Measurements from ENCODE around the gene MAPK9.
"Not testable (repeated sequence)": the region's sequence is repeated elsewhere in the genome, so short reads cannot be mapped to it uniquely, and the experiment has no call there.

MAPK9 gene

DNA sequence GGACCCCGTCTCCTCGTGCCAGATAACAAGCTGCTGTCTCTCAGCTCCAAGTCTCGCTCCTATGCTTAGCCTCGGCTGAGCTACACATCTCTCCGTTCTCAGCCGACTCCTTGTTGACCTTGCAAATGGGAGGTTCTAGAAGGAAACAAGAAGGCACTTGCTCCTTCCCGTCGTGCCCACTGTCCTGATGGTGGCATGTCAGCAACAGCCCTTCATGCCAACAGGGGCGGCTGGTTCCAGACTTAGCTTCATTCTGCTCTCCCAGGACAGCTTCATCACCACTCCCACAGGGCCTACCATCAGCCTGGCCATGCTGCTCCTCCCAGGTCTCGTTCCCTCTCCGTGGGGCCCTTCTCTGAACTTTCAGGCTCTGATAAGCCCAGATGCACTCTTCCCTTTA lies 69.8 kb downstream of the MAPK9 start:
- no peak for DNase-seq

DNA sequence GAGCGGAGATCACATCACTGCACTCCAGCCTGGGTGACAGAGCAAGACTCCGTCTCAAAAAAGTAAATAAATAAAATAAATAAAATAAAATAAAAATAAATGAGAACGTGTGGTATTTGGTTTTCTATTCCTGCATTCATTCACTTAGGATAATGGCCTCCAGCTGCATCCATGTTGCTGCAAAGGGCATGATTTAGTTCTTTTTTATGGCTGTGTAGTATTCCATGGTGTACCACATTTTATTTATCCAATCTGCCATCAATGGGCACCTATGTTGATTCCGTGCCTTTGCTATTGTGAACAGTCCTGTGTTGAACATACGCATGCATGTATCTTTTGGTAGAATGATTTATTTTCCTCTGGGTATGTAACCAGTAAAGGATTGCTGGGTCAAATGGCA lies 74.1 kb downstream of the MAPK9 start:
- DNase-seq, result no peak

DNA sequence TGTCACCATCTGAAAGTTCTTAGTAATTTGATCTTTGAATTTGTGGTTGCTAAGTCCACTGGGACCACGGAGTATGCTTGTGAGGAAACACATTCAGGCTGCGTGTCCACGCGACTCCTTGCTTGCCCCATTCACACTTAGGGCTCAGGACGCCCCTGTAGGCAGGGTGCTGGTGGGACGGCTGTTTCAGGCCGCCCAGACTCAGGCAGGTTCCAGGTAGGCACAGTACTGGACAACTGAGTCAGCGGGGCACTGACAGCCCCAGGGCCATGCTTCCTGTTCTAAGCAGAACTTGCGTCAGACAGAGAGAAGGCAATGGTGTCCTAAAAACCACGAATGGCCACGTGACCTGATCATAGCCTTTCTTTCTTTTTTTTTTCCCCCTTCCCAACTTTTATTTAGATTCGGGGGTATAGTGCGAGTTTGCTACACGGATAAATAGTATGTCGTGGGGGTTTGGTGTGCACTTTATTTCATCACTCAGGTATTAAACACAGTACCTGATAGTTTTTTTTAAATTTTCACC lies 75.2 kb downstream of the MAPK9 start:
- no peak for DNase-seq

DNA sequence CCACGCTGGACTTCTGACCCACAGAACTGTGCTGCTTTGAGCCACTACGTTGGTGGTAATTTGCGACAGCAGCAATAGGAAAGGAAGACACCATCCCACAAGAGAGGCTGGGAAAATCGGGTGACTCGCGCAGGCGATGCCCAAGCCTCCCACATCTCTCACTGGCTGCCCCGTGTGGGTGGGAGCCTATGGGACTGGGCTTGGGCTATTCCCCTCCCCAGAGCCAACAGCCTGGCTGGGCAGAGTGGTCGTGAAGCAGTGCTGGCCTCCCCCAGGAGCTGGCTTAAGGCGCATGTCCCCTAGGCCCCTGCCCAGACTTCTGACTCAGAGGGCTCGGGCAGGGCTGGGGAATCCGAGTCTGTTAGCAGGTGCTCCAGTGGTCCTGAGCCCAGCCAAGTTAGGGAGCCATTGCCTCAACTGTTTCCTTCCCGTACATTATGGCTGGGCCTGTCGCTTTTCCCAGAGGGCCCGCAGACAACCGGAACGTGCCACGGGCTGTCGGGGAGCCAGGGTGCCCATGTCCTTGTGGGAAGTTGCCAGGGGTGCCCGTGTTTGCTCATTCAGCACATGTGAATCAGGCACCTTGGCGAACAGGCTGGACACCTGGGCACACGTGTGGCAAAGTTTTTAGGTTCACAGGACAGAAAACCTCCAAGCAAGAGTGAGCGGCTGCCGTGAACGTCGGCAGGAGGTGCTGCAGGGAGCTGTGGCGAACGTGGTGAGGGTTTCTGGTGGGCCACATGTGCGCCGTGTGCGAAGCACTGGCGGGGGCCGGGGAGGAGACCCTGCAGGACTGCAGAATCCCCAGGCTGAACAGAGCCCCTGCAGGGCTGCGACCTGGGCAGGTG lies 75.9 kb downstream of the MAPK9 start:
- DNase-seq, result no peak

DNA sequence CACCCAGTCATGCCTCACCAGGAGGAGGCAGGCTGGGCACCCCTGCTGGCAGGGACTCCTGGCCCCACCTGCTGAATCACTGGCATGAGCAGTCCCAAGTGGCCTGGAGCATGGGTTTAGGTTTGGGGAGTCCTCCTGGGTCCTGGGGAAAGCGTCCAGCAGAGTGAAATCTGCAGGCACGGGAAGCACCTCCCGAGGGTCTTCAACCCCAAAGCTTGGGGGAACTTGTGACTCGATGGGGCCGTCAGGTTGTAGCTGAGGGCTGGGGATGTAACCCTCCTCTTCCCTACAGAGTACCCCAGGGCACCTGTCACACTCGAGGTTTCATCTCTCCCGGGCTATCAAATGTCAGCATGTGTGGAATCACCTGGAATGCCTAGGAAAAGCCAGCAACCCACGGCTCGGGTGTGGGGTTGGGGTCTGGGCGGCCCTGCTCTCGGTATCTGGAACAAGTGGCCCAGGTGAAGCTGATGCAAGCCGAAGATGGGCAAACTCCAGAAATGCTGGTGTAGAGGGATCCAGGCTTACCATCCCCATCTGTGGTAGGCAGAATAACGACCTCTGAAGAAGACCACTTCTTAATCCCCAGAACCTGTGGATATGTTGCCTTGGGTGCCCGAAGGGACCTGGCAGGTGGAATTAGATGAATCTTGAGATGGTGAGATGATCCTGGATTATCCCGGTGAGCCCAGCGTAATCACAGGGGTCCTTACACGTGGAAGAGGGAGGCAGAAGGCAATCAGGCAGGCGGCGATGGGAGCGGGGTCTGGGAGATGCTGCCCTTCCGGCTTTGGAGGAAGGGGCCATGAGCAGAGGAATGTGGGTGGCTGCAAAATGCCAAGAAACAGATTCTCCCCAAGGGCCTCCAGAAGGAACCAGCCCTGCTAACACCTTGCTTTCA lies 76.8 kb downstream of the MAPK9 start:
- DNase-seq, result no peak

DNA sequence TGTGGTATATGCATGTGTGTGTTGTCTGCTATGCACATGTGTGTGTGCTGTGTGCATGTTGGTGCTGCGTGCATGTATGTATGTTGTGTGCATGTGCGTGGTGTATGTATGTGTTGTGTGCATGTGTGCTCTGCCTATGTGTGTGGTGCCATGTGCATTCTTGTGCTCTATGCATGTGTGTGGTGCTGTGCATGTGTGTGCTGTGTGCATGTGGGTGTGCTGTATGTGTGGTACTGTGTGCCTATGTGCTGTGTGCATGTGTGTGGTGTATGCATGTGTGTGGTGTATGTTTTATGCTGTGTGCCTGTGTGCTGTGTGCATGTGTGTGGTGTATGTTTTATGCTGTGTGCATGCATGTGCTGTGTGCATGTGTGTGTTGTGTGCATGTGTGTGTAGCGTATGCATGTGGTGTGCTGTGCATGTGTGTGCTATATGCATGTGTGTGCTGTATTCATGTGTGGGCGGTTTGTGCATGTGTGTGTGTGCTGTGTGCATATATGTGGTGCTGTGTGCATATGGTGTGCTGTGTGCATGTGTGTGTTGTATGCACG lies 78.2 kb downstream of the MAPK9 start:
- no peak for DNase-seq

DNA sequence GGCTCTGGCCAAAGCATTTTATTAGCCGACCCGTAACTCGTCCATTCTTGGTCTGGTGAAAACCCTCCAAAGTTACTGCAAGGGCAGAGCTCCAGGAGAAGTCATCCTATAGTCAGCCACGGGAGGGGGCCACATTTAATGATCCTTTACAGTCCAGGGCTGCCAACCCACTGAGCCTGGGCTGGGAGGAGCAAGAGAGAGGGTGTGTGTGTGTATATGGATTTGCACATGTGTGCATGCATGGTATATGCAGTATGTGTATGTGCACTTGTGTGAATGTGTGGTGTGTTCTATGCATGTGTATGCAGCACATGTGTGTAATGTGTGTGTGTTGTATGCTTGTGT lies 78.7 kb downstream of the MAPK9 start:
- DNase-seq, result no peak

DNA sequence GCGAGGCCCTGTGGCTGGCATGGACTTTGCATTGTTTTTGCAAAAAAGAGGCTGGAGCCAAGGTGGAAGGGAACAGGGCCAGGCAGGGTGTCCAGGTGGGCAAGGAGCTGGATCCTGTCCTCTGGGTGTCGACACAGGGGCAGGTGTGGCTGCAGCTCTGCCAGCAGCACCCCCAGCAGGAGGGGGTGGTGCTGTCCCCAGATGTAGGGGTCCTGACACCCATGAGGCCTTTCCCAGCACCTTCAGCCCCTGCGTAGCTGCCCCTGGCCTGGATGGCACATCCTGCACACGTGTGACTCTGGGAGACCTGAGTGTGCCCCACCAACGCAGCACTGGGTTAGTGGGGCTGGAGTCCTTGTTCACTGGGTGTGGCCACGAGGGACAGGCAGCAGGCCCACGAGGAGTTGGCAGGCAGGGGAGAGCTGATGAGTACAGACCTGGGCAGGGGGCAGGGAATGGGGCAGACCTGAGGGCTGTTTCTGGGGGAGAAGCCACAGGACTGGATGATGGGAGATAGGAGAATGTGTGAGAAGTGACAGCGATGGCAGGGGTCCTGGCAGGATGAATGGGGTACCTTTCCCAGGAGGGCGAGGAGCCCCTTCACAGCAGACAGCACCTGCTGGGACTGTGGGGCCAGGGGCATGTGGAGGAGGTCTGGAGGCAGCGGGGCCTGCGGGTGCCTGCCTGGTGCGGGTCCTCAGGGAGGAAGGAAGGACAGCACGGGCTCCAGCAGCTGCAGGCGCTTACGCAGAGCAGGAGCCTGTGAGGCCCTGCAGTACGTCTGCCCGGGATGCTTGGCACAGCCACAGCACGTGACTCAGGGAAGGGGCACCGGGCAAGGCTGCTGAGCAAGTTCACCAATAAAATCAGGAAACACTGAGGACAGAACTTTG lies 79.3 kb downstream of the MAPK9 start:
- no peak for DNase-seq

DNA sequence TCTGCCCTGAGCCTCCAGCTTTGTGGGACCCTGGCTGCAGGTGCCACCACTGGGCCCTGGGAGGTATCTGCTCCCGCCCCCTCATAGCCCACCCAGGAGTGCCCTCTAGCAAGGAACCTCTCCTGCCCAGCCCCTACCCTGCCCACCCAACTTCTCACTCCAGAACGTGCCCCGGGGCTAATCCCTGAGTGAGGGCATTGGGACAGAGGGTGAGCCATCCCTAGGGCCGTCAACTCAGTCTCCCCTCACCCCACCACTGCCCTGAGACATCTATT lies 80.2 kb downstream of the MAPK9 start:
- DNase-seq, result no peak

DNA sequence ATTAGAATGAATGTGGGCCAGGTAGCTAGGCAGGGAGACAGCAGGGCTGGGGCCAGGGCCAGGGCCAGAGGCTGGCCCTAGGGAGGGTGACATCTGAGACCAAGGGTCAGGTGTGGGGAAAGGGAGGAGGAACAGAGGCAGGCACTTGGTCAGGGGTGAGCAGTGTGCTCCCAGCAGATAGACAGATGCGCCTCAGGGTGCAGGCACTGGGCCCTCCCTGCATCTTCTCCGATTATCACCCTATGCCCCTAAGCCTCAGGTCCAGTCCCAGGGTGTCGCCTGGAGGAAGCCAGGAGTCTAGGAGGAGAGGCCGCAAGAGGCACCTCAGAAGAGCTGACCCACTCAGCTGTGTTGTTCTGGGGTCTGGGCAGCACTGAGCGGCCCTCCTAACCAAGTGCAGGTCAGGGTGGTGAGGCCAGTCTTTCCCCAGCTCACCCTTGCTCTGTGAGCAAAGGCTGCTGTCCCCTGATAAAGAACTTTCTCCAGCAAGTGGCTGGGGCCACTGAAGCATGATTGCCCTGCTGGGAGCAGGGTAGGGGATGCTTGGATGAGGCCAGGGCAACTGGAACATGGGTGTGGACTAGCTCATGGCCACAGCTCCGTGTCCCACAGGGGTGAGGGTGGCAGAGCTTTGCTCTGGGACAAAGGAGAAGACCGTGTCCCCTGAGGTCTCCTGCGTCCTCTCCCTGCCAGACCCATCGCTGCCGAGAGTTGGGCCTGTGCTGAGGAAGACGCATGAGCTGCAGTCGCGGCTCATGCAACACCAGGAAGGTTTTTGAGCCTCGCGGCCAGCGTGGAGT lies 80.7 kb downstream of the MAPK9 start:
- DNase-seq, result no peak

DNA sequence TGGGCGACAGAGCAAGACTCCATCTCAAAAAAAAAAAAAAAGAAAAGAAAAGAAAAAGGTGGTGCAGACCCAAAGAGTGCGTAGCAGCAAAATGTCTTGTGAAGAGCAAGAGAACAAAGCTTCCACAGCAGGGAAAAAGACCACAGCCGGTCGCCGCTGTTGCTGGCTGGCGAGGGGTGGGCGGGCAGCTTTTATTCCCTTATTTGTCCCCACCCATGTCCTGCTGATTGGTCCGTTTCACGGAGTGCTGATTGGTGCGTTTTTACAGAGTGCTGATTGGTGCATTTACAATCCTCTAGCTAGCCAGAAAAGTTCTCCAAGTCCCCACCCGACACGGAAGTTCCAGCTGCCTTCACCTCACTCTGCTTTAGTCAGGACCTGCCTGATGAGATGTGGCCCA lies 81.8 kb downstream of the MAPK9 start:
- not testable (repeated sequence) for DNase-seq

DNA sequence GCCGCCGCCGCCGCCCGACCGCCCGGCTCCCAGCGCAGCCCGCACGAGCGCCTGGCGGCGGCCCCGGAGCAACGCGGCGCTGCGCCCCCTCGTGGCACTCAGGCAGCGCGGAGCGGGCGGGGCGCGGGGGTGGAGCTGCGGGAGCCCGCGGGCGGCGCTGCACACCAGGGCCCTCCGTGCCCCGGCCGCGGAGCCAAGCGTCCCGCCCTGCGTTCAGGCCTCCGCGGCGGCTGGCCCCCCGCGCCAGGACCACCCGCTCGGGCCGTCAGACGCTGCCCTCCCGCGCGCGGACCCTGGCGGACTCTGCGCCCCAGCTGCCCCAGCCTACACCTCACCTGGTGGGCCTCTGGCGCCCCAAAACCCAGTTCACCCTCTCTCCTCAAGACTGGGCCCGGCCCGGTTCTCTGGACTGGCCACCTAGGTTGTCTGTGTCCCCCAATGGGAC lies 82.7 kb downstream of the MAPK9 start, which contains the start of gene RASGEF1C:
RASGEF1C (minus strand) TSS at position 75 of the 445 bp plus-strand sequence. CDS start 71,159 bp downstream, outside the sequence.
- DNase-seq, result peak; percentile 51

DNA sequence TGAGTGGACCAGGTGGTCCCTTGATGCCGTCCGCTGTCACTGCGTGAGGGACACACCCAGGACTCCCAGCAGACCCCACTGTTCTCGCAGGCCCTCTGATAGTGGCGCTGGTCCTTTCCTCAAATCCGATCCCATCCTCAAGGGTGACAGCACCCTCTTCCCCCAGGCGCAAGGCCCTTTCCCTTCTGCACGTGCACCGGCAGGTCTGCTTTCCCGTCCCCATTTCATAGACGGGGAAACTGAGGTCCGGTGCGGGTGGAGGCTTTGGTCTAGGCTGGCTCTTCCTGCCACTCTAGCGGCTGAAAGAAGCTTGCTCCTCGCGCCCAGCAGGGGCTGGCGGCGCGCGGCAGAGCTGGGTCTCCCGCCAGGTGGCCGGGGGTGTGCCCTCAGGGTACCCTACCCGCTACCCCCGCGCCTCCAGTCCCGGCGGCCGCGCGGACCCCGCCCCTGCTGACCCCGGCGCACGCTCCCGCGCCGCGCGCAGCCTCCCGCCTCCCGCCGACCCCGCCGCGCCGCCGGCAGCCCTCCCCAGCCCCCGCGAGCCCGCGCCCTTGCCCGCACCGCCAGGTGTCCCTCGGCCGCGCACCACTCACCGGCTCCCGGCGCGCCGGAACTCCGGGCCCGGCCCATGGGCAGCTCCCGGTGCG lies 83.3 kb downstream of the MAPK9 start:
- no peak for DNase-seq

DNA sequence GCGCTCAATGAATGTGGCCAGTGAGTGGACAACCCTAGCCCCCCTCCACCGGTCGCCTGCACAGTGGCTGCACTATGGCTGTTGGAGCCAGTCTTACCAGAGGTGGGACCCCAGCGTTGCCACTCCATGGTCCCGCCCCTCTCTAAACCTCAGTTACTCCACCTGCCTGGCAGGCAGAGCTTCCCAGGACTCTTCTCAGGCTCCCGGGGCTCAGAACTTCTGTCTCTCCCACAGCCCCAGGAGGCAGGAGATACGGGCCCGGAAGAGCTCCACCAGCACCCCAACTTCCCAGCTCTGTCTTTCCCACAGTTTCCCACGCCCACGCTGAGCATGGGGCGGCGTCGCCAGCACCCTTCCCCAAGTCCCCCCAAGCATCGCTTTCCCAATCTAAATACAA lies 83.8 kb downstream of the MAPK9 start:
- DNase-seq, result no peak

DNA sequence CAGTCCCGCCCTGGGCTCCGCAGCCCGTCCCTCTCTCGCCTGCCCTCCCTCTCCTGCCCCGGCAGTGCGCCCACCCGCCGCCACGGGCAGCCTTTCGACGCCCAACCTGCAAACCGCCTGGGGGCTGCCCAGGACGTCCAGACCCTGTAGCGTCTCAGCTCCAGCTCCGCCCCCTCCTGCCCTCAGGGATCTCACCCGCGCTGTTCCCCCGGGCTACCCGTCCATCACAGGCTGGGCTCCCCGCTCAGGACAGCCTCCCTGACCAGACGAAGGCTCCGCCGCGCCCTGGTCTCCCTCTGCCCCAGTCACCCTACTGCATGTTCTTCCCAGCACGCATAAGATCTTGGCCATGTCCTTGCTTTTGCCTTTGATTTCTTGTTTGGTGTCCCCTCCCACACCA lies 84.3 kb downstream of the MAPK9 start:
- no peak for DNase-seq

DNA sequence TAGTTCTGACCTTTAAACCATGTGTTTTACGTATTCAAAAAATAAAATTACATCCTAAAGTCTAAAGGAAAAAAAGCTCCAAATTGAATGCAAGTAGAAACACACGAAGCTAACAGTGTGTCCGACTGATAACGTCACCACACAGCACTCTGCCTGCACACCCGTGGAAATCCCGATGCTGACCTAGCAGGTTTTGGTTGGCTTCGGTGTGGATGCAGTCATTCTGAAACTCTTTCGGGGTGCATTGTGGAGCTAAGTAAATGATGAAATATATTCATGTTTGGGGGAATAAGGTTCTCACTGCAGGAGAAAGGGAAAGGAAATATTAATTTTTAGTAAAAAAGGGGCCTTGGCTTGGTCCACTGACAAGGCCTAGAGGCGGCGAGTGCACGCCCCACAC lies 84.9 kb downstream of the MAPK9 start:
- DNase-seq, result no peak

DNA sequence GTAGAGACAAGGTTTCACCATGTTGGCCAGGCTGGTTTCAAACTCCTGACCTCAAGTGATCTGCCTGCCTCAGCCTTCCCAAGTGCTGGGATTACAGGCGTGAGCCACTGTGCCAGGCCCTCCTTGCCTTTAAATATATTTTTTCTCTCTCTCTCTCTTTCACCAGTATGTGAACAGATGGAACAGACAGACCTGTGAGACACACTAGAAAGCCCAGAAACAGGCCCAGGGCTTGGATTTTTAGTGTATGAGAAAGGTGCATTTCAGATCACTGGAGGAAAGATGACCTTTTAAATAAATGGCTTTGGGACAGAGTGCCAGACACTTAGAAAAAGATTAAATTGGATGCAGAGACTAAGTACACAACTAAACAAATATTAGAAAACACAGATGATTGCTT lies 86.0 kb downstream of the MAPK9 start:
- DNase-seq, result no peak

DNA sequence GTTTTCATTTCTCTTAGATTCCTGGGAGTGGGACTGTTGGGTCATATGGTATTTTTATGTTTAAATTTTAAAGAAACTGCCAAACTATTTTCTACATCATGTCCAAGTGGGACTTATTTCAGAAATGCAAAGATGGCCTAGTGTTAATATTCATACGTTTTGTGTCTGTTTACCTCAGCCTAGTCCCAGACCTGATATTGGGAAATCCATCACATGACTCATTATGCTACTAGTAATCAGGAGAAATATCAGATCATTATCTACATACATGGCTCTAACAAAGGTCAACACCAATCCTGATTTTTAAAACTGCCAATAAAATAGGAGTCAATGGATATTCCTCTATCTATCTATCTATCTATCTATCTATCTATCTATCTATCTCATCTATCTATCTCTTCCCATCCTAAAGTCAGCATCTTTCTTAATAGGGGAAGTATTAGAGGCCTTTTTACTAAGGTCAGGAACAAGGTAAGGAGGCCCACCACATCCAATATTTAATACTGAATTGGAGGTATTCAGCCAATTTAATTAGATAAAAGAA lies 87.5 kb downstream of the MAPK9 start:
- DNase-seq, result no peak

DNA sequence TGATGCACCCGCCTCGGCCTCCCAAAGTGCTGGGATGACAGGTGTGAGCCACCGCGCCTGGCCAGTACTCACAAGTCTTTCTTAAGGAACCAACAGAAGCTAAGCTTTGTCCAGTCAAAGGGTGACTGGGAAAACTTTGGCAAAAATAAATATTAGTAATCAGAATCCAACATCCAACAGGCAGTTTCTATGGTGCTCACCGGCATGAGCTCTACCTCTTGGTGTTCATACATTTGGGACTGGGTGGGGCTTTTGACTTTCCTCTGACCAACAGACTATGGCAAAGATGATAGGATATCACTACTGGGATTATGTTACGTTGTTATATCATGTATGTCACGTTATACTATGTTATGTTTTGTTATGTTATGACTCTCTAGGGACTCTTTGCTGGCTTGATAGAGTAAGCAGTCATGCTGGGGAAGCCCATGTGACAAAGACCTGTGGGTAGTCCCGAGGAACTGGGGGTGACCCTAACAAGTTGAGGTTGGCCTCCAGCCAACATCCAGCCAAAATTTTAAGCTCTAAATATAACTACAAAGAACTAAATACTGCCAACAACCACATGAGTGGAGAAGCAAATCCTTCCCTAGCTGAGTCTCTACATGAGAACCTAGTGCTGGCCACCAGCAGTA lies 88.8 kb downstream of the MAPK9 start:
- DNase-seq, result no peak
